MM.1S (cell line): ENCODE data around the gene PAEP.

Experiments used
- DNase-seq: peaks from one replicate; pipeline ENCODE4 v3.0.0-alpha.2; 2015
- H2AFZ ChIP-seq: fragments of 300-600 bp; sonication (generic); 2 replicates; pipeline ENCODE4 v1.6.0; 2016; ENCODE audit warnings: antibody characterized with exemption, low read length
- H3F3A ChIP-seq: fragments of 300-600 bp; sonication (generic); 2 replicates; pipeline ENCODE4 v1.6.1; 2016; ENCODE audit warnings: mild to moderate bottlenecking, antibody characterized with exemption, low read length, moderate library complexity, mixed read lengths; ENCODE audit not compliant: insufficient read depth
- H3K27ac ChIP-seq: fragments of 300-600 bp; sonication (generic); 2 replicates; pipeline ENCODE4 v1.5.1; 2016; ENCODE audit warnings: mild to moderate bottlenecking, low read length
- H3K27me3 ChIP-seq: fragments of 300-600 bp; sonication (generic); replicated peaks from 2 replicates; pipeline ENCODE4 v1.6.0; 2016; ENCODE audit warnings: low read length; ENCODE audit not compliant: insufficient read depth
- H3K36me3 ChIP-seq: fragments of 300-600 bp; sonication (generic); replicated peaks from 2 replicates; pipeline ENCODE4 v1.6.1; 2016; ENCODE audit warnings: mild to moderate bottlenecking, low read length, mixed read lengths; ENCODE audit not compliant: insufficient read depth
- H3K4me1 ChIP-seq: fragments of 300-600 bp; sonication (generic); 2 replicates; pipeline ENCODE4 v1.6.1; 2016; ENCODE audit warnings: low read length, mixed read lengths
- H3K4me2 ChIP-seq: fragments of 300-600 bp; sonication (generic); 2 replicates; pipeline ENCODE4 v1.6.0; 2016; ENCODE audit warnings: low read depth, low read length
- H3K4me3 ChIP-seq: fragments of 300-600 bp; sonication (generic); 2 replicates; pipeline ENCODE4 v1.5.1; 2016; ENCODE audit warnings: low read length, mixed read lengths
- H3K79me2 ChIP-seq: fragments of 300-600 bp; sonication (generic); 2 replicates; pipeline ENCODE4 v1.6.1; 2016; ENCODE audit warnings: mixed run types, low read length, mixed read lengths
- H3K9ac ChIP-seq: fragments of 300-600 bp; sonication (generic); 2 replicates; pipeline ENCODE4 v1.6.1; 2016; ENCODE audit warnings: low read length, mixed read lengths
- H3K9me2 ChIP-seq: fragments of 300-600 bp; sonication (generic); replicated peaks from 2 replicates; pipeline ENCODE4 v1.6.1; 2016; ENCODE audit warnings: mild to moderate bottlenecking, low read length, mixed read lengths; ENCODE audit not compliant: insufficient read depth
- H3K9me3 ChIP-seq: fragments of 300-600 bp; sonication (generic); replicated peaks from 2 replicates; pipeline ENCODE4 v1.6.1; 2016; ENCODE audit warnings: mild to moderate bottlenecking, low read length, mixed read lengths; ENCODE audit not compliant: insufficient read depth
- H4K20me1 ChIP-seq: fragments of 300-600 bp; sonication (generic); 2 replicates; pipeline ENCODE4 v1.6.1; 2016; ENCODE audit warnings: mild to moderate bottlenecking, low read length, moderate library complexity, mixed read lengths; ENCODE audit not compliant: insufficient read depth
- CTCF ChIP-seq: fragments of 300-600 bp; sonication (generic); IDR thresholded peaks from 2 replicates; pipeline ENCODE4 v1.5.1; 2016; ENCODE audit warnings: antibody characterized with exemption, low read length, mixed read lengths
- EZH2 ChIP-seq: fragments of 300-600 bp; sonication (generic); optimal IDR thresholded peaks from 2 replicates; pipeline ENCODE3; 2017; ENCODE audit warnings: low read depth, mild to moderate bottlenecking, antibody characterized with exemption, low read length, mixed read lengths
- EZH2phosphoT487 ChIP-seq: fragments of 300-600 bp; sonication (generic); IDR thresholded peaks from 2 replicates; pipeline ENCODE4 v1.6.1; 2018; ENCODE audit warnings: antibody characterized with exemption, low read length

PAEP gene

GRCh38 chr9:135573124-135573523 is 11.6 kb downstream of the PAEP start:
- H2AFZ ChIP-seq = no peak overlapping the region
- H3K36me3 ChIP-seq = no peaks in the 10 kb centered on the region
- no peaks in the 10 kb centered on the region for H3K27me3 ChIP-seq
- H3K79me2 ChIP-seq = no peaks in the 10 kb centered on the region
- H3K4me2 ChIP-seq = no peak overlapping the region
- H3K27ac ChIP-seq = no peak overlapping the region
- DNase-seq = no peak
- H3K9ac ChIP-seq = no peak overlapping the region
- no peaks in the 10 kb centered on the region for H3K9me2 ChIP-seq
- H3K4me1 ChIP-seq = 0 out of 2 replicates have a peak, but pooled peaks cover 4% of the 10 kb centered on the region
- no peaks in the 10 kb centered on the region for H3F3A ChIP-seq
- no peaks in the 10 kb centered on the region for H4K20me1 ChIP-seq
- no peaks in the 10 kb centered on the region for H3K9me3 ChIP-seq
- H3K4me3 ChIP-seq = no peak overlapping the region
- TF ChIP-seq CTCF = no peak
- TF ChIP-seq EZH2 = no peak
- TF ChIP-seq EZH2phosphoT487 = no peak

- Histone ChIP-seq H3K27me3 (no peaks in the 10 kb centered on the region), H3K9me3 (no peaks in the 10 kb centered on the region), H3K79me2 (no peaks in the 10 kb centered on the region), H3K4me2 (no peak overlapping the region), H3K9ac (no peak overlapping the region), H2AFZ (no peak overlapping the region), H3F3A (peaks cover 6% of the 10 kb centered on the region), H3K9me2 (no peaks in the 10 kb centered on the region), H3K27ac (no peak overlapping the region), H4K20me1 (no peaks in the 10 kb centered on the region), H3K4me1 (peaks cover 6% of the 10 kb centered on the region), H3K4me3 (no peak overlapping the region), H3K36me3 (no peaks in the 10 kb centered on the region)
- no peak for DNase-seq
- TF ChIP-seq CTCF (no peak), EZH2phosphoT487 (no peak), EZH2 (no peak)
These were observed 12.8 kb downstream of the PAEP start for GRCh38 chr9:135574331-135574730.

GRCh38 chr9:135574943-135575342 is 13.4 kb downstream of the PAEP start:
- H4K20me1 ChIP-seq = no peaks in the 10 kb centered on the region
- DNase-seq = no peak
- no peak overlapping the region for H3K9ac ChIP-seq
- no peak overlapping the region for H3K4me3 ChIP-seq
- no peak overlapping the region for H3K27ac ChIP-seq
- H3K27me3 ChIP-seq = no peaks in the 10 kb centered on the region
- H3K9me2 ChIP-seq = no peaks in the 10 kb centered on the region
- no peaks in the 10 kb centered on the region for H3K79me2 ChIP-seq
- peaks cover 12% of the 10 kb centered on the region for H3F3A ChIP-seq
- H3K4me2 ChIP-seq = no peak overlapping the region
- peaks cover 13% of the 10 kb centered on the region for H3K4me1 ChIP-seq
- H3K36me3 ChIP-seq = no peaks in the 10 kb centered on the region
- no peaks in the 10 kb centered on the region for H3K9me3 ChIP-seq
- H2AFZ ChIP-seq = no peak overlapping the region
- TF ChIP-seq EZH2 = no peak
- TF ChIP-seq CTCF = no peak
- TF ChIP-seq EZH2phosphoT487 = no peak
